Activated CD4-positive, alpha-beta T cell treated with anti-CD3 and anti-CD28 coated beads, Interleukin-2, Interleukin-4, amounts not matched to agents 100 ng/mL and 50 ng/mL, durations not matched to agents 16 hours and 8 hours (primary cell): ENCODE data around the gene NLRP13.

Experiments used
- DNase-seq: peaks from one replicate; pipeline ENCODE4 v3.0.0-alpha.2; 2020; ENCODE audit warnings: low spot score

The NLRP13 gene

DNA sequence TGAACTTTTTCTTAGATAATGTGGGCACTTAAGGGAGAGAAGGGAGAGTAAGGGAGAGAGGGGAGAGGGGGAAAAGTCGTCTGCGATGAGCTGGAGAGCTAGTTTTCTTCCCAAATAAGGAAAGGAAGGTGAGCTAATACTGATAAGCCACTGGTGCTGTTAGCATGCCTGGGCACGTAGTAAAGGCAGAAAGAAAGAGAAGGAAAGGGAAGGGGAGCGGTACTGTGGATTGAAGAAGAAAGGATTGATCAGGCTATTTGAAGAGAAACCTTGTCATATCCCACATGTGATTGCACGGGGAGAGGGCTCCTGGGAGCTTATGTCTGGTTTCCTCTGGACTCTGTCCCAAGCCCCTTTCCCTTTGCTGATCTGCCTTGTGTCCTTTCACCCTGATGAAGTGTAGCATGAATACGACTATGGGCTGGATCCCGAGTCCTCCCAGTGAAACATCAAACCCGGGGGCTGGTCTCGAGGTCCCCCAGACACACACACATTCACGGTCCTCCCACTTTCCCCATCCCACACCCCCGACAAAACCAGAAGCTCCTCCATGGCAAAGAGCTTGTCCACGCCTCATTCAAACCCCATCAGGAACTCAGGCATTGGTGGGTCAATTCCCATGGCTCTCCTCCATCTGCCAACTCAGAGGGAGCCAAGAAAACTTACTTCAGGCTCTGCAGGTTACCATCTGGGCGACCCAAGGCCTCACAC lies 30.6 kb downstream of the NLRP13 start:
- DNase-seq: no peak

GRCh38 chr19:55898911-55899310 lies 33.2 kb downstream of the NLRP13 start:
- no peak for DNase-seq

GRCh38 chr19:55882626-55883025 lies 49.5 kb downstream of the NLRP13 start:
- DNase-seq: no peak

- DNase-seq: no peak
Observed at GRCh38 chr19:55877211-55877610, 54.9 kb downstream of the NLRP13 start.

DNA sequence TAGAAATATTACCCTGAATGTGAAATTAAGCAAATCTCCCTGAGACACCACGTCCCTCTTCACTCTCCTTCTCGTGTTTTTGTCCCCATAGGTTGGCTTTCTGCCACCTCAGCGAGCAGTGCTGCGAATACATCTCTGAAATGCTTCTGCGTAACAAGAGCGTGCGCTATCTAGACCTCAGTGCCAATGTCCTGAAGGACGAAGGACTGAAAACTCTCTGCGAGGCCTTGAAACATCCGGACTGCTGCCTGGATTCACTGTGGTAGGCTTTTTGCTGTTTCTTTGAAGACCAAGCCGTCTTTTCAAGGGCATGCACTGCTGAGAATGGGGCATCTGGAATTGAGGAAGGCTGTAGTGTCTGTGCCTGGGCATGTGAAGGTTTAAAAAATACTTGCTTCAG lies 61.4 kb downstream of the NLRP13 start:
- DNase-seq: no peak

DNA sequence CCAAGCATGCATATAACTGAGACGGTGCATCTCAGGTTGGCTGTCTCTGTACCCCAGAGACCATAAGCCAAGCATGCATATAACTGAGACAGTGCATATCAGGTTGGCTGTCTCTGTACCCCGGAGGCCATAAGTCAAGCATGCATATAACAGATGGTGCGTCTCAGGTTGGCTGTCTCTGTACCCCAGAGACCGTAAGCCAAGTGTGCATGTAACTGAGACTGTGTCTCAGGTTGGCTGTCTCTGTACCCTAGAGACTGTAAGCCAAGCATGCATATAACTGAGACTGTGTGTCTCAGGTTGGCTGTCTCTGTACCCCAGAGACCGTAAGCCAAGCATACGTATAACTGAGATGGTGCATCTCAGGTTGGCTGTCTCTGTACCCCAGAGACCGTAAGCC lies 65.0 kb downstream of the NLRP13 start:
- no peak for DNase-seq

- no peak for DNase-seq
Observed at GRCh38 chr19:55866521-55866920, 65.6 kb downstream of the NLRP13 start.

DNA sequence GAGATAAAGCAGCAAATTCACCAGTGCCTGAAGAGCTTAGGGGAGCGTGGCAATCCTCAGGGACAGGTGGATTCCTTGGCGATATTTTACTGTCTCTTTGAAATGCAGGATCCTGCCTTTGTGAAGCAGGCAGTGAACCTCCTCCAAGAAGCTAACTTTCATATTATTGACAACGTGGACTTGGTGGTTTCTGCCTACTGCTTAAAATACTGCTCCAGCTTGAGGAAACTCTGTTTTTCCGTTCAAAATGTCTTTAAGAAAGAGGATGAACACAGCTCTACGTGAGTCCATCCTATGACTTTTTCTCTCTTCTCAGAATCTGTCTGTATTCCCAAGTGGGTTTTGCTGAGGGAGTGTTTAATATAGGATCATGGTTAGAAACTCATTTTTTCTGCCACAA lies 73.2 kb downstream of the NLRP13 start:
- DNase-seq: no peak

DNA sequence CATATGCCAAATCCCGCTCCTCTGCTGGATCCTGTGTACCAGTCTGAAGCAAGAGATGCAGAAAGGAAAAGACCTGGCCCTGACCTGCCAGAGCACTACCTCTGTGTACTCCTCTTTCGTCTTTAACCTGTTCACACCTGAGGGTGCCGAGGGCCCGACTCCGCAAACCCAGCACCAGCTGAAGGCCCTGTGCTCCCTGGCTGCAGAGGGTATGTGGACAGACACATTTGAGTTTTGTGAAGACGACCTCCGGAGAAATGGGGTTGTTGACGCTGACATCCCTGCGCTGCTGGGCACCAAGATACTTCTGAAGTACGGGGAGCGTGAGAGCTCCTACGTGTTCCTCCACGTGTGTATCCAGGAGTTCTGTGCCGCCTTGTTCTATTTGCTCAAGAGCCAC lies 73.7 kb downstream of the NLRP13 start:
- DNase-seq: no peak

GRCh38 chr19:55857974-55858373 lies 74.2 kb downstream of the NLRP13 start:
- no peak for DNase-seq

GRCh38 chr19:55857149-55857548 lies 75.0 kb downstream of the NLRP13 start:
- DNase-seq: no peak

GRCh38 chr19:55855160-55855559 lies 77.0 kb downstream of the NLRP13 start:
- DNase-seq: no peak
